HFFc6 (cell line): ENCODE results near the gene RASGRF2. TPM values are rescaled to one million over a fixed set of nuclear protein-coding genes. Genes with fewer than 3 reads are reported as not detected.

ENCODE experiments used
- DNase-seq: peaks from one replicate; pipeline ENCODE4 v3.0.0-alpha.2; 2018
- H3K27ac Mint-ChIP-seq: 2 replicates; pipeline ENCODE4 v1.8.0; 2020; ENCODE audit warnings: mild to moderate bottlenecking, mixed read lengths
- H3K27me3 Mint-ChIP-seq: 2 replicates; pipeline ENCODE4 v1.8.0; 2021; ENCODE audit warnings: mild to moderate bottlenecking, moderate library complexity, mixed read lengths; ENCODE audit not compliant: insufficient read depth
- H3K36me3 Mint-ChIP-seq: 2 replicates; pipeline ENCODE4 v1.8.0; 2021; ENCODE audit warnings: low read depth, mixed read lengths
- H3K4me1 Mint-ChIP-seq: 2 replicates; pipeline ENCODE4 v1.8.0; 2020; ENCODE audit warnings: low read depth, mixed read lengths
- H3K4me3 Mint-ChIP-seq: 2 replicates; pipeline ENCODE4 v1.8.0; 2020; ENCODE audit warnings: mild to moderate bottlenecking, moderate library complexity, mixed read lengths
- H3K9me3 Mint-ChIP-seq: 2 replicates; pipeline ENCODE4 v1.8.0; 2020; ENCODE audit warnings: mild to moderate bottlenecking, mixed read lengths
- CTCF ChIP-seq: fragments of 200-600 bp; sonication (generic); IDR thresholded peaks from 2 replicates; pipeline ENCODE4 v1.5.0; 2021; ENCODE audit warnings: antibody characterized with exemption, mild to moderate bottlenecking
- total RNA-seq, 6 experiments: library from RNA; stranded (reverse); fragmentation: NEBNext Ultra II Directional; extraction: Animal tissue kit (Norgen Biotek cat#: 25700); gene quantifications; 2 replicates in 1 of 6; 3 replicates in 5 of 6; pipeline ENCODE4 v1.2.3, GENCODE V29; 2021

Gene RASGRF2
- total RNA-seq, 6 experiments from 2014 or later = 0.21 to 0.97 (median 0.69) TPM

DNA sequence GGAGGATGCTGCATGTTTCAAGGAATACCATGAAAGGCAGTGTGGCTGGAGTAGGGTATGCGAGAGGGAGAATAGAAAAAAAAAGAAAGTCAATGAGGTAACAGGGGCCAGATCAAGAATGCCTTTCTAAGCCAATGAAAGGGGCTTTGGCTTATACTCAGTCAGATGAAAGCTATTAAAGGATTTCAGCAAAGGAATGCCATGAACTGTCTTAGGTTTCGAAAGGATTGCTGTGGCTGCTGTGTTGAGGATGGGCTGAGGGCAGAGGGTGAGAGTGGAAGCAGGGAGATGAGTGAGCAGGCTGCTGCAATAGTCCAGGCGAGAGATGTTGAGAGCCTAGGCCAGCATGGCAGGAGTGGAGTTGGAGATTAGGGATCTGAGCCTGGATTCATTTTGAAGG is 137.6 kb downstream of the RASGRF2 start:
- Mint-ChIP-seq H3K36me3 (no peaks in the 10 kb centered on the region), H3K27ac (no peak overlapping the region), H3K9me3 (no peaks in the 10 kb centered on the region), H3K27me3 (no peaks in the 10 kb centered on the region; the same call in 1 of the 2 replicates), H3K4me1 (no peaks in the 10 kb centered on the region), H3K4me3 (no peak overlapping the region)
- TF ChIP-seq CTCF = no peak
- no peak for DNase-seq

DNA sequence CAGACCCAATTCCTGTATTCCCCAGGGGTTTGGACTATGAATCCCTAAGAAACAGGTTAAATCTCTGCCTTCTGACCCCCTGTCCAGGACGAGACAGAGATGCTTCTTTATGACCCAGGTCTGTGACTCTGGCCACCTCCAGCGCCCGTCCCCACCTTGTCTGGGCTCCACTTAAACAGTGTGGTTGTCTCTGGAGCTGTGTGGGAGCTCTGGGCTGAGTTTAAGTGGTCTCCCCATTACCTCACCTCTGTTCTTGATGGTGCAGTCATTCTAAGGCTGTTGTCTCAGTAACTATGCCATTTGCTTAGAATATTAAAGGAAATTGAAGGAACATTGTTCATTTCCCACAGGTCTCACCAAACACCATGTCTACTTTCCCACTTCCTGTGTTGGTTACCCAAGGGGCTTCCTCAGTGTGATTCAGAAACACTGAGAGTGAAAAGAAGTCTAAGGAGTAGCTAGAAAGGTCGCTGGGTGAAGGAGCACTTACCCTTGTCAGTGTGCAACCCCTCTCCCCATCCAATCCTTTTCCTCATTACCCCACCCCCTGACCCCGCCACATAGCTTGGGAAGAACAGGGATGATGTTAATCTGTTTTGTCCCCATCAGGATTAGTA is 145.2 kb downstream of the RASGRF2 start:
- Mint-ChIP-seq H3K27me3 (peaks cover 6% of the 10 kb centered on the region), H3K9me3 (no peaks in the 10 kb centered on the region), H3K4me3 (no peak overlapping the region), H3K4me1 (no peaks in the 10 kb centered on the region), H3K27ac (no peak overlapping the region), H3K36me3 (no peaks in the 10 kb centered on the region)
- TF ChIP-seq CTCF = no peak
- DNase-seq = no peak

DNA sequence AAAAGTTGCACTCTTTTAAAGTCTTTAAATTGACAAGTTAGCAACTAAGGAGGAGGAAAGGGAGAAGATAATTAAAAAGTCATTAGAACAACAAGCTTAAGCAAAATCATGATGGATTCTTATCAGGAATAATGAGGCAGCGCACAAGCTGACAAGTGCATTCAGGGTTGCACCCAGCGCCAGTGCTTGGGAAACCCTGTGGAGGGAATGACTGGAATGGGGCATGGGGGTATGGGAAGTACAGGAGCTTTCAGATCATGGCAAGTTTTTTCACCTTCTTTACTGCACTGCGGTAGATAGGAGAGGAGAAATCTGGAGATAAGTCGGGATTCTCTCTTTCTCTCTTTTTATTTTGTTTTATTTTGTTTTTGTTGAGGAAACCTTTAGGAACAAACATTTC is 155.1 kb downstream of the RASGRF2 start:
- H3K27ac Mint-ChIP-seq = no peak overlapping the region
- H3K4me3 Mint-ChIP-seq = no peak overlapping the region
- no peaks in the 10 kb centered on the region for H3K9me3 Mint-ChIP-seq
- H3K27me3 Mint-ChIP-seq = peaks cover 4% of the 10 kb centered on the region
- DNase-seq = no peak
- H3K36me3 Mint-ChIP-seq = no peaks in the 10 kb centered on the region
- TF ChIP-seq CTCF = no peak
- H3K4me1 Mint-ChIP-seq = no peaks in the 10 kb centered on the region

DNA sequence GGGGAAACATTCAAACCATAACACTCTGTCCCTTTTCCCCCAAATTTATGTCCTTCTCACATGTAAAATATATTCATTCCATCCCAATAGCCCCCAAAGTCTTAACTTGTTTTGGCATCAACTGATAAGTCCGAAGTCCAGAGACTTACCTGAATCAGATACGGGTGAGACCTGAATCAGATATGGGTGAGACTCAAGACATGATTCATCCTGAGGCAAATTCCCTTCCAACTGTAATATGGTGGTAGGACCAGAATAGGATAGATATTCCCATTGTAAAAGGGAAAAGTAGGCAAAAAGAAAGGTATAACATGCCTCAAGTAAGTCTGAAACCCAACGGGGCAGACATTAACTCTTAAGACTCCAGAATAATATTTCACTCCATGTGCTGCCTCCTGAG is 157.4 kb downstream of the RASGRF2 start:
- Mint-ChIP-seq H3K9me3 (no peaks in the 10 kb centered on the region), H3K27me3 (peaks cover 4% of the 10 kb centered on the region), H3K27ac (no peak overlapping the region), H3K4me3 (no peak overlapping the region), H3K36me3 (no peaks in the 10 kb centered on the region), H3K4me1 (no peaks in the 10 kb centered on the region)
- DNase-seq = no peak
- no peak for TF ChIP-seq CTCF

GRCh38 chr5:81121273-81121672 is 161.1 kb downstream of the RASGRF2 start:
- H3K4me1 Mint-ChIP-seq = no peaks in the 10 kb centered on the region
- no peak for DNase-seq
- no peak overlapping the region for H3K27ac Mint-ChIP-seq
- no peak overlapping the region for H3K4me3 Mint-ChIP-seq
- H3K9me3 Mint-ChIP-seq = no peaks in the 10 kb centered on the region
- TF ChIP-seq CTCF = no peak
- no peaks in the 10 kb centered on the region; the same call in 1 of the 2 replicates for H3K27me3 Mint-ChIP-seq
- no peaks in the 10 kb centered on the region for H3K36me3 Mint-ChIP-seq
